ENCODE data around the gene C9orf50. TPM values are rescaled to one million over a fixed set of nuclear protein-coding genes. Genes with fewer than 3 reads are reported as not detected.

C9orf50 gene
- total RNA-seq, 1 experiment from 2014 or later, result not detected

DNA sequence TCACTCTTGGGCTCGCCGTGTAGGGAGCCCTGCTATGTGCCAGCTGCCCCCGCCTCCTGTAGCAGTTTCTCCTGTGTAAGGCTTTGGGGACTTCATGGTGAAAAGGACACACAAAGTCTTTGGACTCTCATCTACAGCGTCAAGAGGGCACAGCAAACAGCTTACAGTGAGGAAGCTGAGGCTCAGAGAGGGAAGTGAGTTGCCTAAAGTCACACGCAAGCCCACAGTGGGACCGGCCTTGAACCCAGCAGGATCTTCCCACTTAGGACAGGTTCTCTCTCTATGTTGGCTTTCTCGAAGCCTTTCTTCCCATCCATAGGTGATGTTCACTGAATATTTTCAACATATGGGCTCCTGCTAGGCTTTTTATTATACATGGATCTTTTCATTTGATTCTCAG, 34.8 kb upstream of the C9orf50 start:
- Mint-ChIP-seq H3K27ac (no peak overlapping the region), H3K36me3 (ENCODE audit: insufficient read depth in 1 of 3, low read depth in 3 of 3) (no peaks in the 10 kb centered on the region), H3K4me1 (peaks cover 0 to 7% of the 10 kb centered on the region in 2 experiments; a peak in 1 of 4 replicates), H3K9me3 (no peaks in the 10 kb centered on the region), H3K27me3 (ENCODE audit: low read depth) (peaks cover 28% of the 10 kb centered on the region), H3K4me3 (no peak overlapping the region)
- H3K27ac ChIP-seq (ENCODE audit: insufficient read length, low read depth, low read length), result no peak overlapping the region
- no peaks in the 10 kb centered on the region for H3K4me1 ChIP-seq (ENCODE audit: insufficient read depth, low read length)
- no peaks in the 10 kb centered on the region for H3K27me3 ChIP-seq (ENCODE audit: insufficient read depth, low read length)
- H2BK120ac ChIP-seq (ENCODE audit: low read depth, low read length, poor library complexity, severe bottlenecking), result no peak overlapping the region
- H4K91ac ChIP-seq (ENCODE audit: insufficient read length, low read depth, low read length), result no peak overlapping the region
- no peak overlapping the region for H2BK20ac ChIP-seq (ENCODE audit: low read depth, low read length, poor library complexity, severe bottlenecking)
- H4K5ac ChIP-seq (ENCODE audit: insufficient read length, low read depth, low read length), result no peak overlapping the region
- WGBS (ENCODE audit: extremely low coverage, insufficient read length, low lambda C conversion rate), result no CpG with 5 or more reads among the region's 7 CpGs
- H2BK5ac ChIP-seq (ENCODE audit: insufficient read length, low read length), result no peak overlapping the region
- H3K4me2 ChIP-seq (ENCODE audit: insufficient read depth, insufficient read length, low read length), result no peak overlapping the region
- H3K23ac ChIP-seq (ENCODE audit: insufficient read length, low read depth, low read length), result no peak overlapping the region
- H3K18ac ChIP-seq (ENCODE audit: insufficient read length, low read depth, low read length), result no peak overlapping the region
- H3K79me1 ChIP-seq (ENCODE audit: insufficient read depth, low read depth, low read length, poor library complexity, severe bottlenecking), result no peaks in the 10 kb centered on the region
- H2BK12ac ChIP-seq (ENCODE audit: insufficient read length, low read depth, low read length), result no peak overlapping the region
- TF ChIP-seq CTCF (conservative IDR thresholded peaks at IDR 0.05), result no peak
- H3K9me3 ChIP-seq (ENCODE audit: control insufficient read depth, low read depth, low read length), result no peaks in the 10 kb centered on the region
- H3K23me2 ChIP-seq (ENCODE audit: insufficient read length, low read depth, low read length, poor library complexity, severe bottlenecking), result no peaks in the 10 kb centered on the region
- no peak for DNase-seq
- H3K56ac ChIP-seq (ENCODE audit: insufficient read length, low read depth, low read length), result no peak overlapping the region
- H4K20me1 ChIP-seq (ENCODE audit: control insufficient read depth, insufficient read depth, insufficient read length), result no peaks in the 10 kb centered on the region
- no peak overlapping the region for H3T11ph ChIP-seq (ENCODE audit: low read length)
- H2AK5ac ChIP-seq (ENCODE audit: insufficient read length, low read length), result no peak overlapping the region
- no peak overlapping the region for H4K8ac ChIP-seq (replicated peaks; ENCODE audit: insufficient read length, low read depth, low read length)
- no peak overlapping the region for H3K9ac ChIP-seq (ENCODE audit: extremely low read depth, insufficient read length, low read length)
- no peaks in the 10 kb centered on the region for H3K79me2 ChIP-seq (ENCODE audit: insufficient read depth, low read length)
- no peak overlapping the region for H2AFZ ChIP-seq (ENCODE audit: low read length)
- H3K14ac ChIP-seq (ENCODE audit: insufficient read depth, low read length), result no peak overlapping the region
- no peak overlapping the region for H2BK15ac ChIP-seq (ENCODE audit: low read depth, low read length)
- no peak overlapping the region for H3K4ac ChIP-seq (ENCODE audit: low read depth, low read length)

Measured in H9 (cell line).